A673 (cell line): Measurements from ENCODE around the gene THSD4. TPM values are rescaled to one million over a fixed set of nuclear protein-coding genes. Genes with fewer than 3 reads are reported as not detected.

ENCODE experiments used
- BruUV-seq: library from RNA; stranded (reverse); fragments of 400-500 nt; replicated peaks from 2 replicates; lab custom pipeline; 2021; lab: Mats Ljungman, UMichigan
- CTCF ChIA-PET: fragments of 300-600 bp; sonication (Branson Sonifier 250); formaldehyde crosslinking; loops from one replicate; lab custom pipeline; 2022; ENCODE audit warnings: antibody characterized with exemption; lab: Charles Lee
- POLR2A ChIA-PET: fragments of 300-600 bp; sonication (Branson Sonifier 250); formaldehyde crosslinking; loops from one replicate; lab custom pipeline; 2022; ENCODE audit warnings: antibody characterized with exemption; ENCODE audit not compliant: low non-redundant PET; lab: Charles Lee
- DNase-seq: peaks from one replicate; pipeline ENCODE4 v3.0.0-alpha.2; 2015; ENCODE audit warnings: low spot score
- H3K27ac ChIP-seq: fragments of 200-600 bp; sonication (generic); 2 replicates; pipeline ENCODE4 v1.5.1; 2016; ENCODE audit warnings: mixed run types, low read depth, mild to moderate bottlenecking, mixed read lengths, antibody characterized with exemption, low read length; ENCODE audit not compliant: poor library complexity, severe bottlenecking
- H3K27me3 ChIP-seq: fragments of 200-600 bp; sonication (generic); replicated peaks from 2 replicates; pipeline ENCODE4 v1.6.1; 2017; ENCODE audit warnings: mixed run types, low read depth, mild to moderate bottlenecking, mixed read lengths, antibody characterized with exemption, low read length; ENCODE audit not compliant: insufficient read depth, poor library complexity
- H3K36me3 ChIP-seq: fragments of 200-600 bp; sonication (generic); 2 replicates; pipeline ENCODE4 v1.6.1; 2016; ENCODE audit warnings: mixed run types, mild to moderate bottlenecking, mixed read lengths, antibody characterized with exemption, low read length; ENCODE audit not compliant: insufficient read depth, poor library complexity, severe bottlenecking
- H3K4me1 ChIP-seq: fragments of 200-600 bp; sonication (generic); 2 replicates; pipeline ENCODE4 v1.6.1; 2017; ENCODE audit warnings: mixed run types, mild to moderate bottlenecking, mixed read lengths, antibody characterized with exemption, low read length; ENCODE audit not compliant: insufficient read depth, poor library complexity, severe bottlenecking
- H3K4me3 ChIP-seq: fragments of 200-600 bp; sonication (generic); 2 replicates; pipeline ENCODE4 v1.5.1; 2016; ENCODE audit warnings: low read depth, mixed run types, mild to moderate bottlenecking, mixed read lengths, low read length; ENCODE audit not compliant: poor library complexity, severe bottlenecking
- H3K9me3 ChIP-seq: fragments of 200-600 bp; sonication (generic); 2 replicates; pipeline ENCODE4 v1.6.1; 2016; ENCODE audit warnings: mixed run types, low read depth, mild to moderate bottlenecking, mixed read lengths, antibody characterized with exemption, low read length; ENCODE audit not compliant: poor library complexity, severe bottlenecking
- CTCF ChIP-seq: fragments of 300-800, 200-600 bp; sonication (generic); conservative IDR thresholded peaks from 2 replicates; pipeline ENCODE4 v1.5.1; 2017; ENCODE audit warnings: low read depth, mild to moderate bottlenecking, antibody characterized with exemption, low read length, moderate library complexity, mixed read lengths
- EZH2 ChIP-seq: fragments of 200-600 bp; sonication (generic); IDR thresholded peaks from 2 replicates; pipeline ENCODE4 v1.6.1; 2017; ENCODE audit warnings: borderline replicate concordance, low read depth, mild to moderate bottlenecking, mixed read lengths, antibody characterized with exemption, low read length; ENCODE audit not compliant: poor library complexity, severe bottlenecking
- intact Hi-C: fragments of 100-400 bp; cut with micrococcal nuclease; formaldehyde crosslinking; loops from one replicate; pipeline ENCODE4 v1.10.0; 2022; ENCODE audit not compliant: unreplicated experiment
- total RNA-seq: library from RNA; stranded (reverse); gene quantifications from 2 replicates; pipeline ENCODE4 v1.2.3, GENCODE V29; 2021

THSD4 gene
- total RNA-seq, 1 experiment from 2014 or later, result 2.4 TPM

- Histone ChIP-seq H3K4me3 (no peak overlapping the region), H3K9me3 (no peaks in the 10 kb centered on the region), H3K27ac (no peak overlapping the region), H3K4me1 (no peaks in the 10 kb centered on the region), H3K36me3 (no peaks in the 10 kb centered on the region), H3K27me3 (peaks cover 53% of the 10 kb centered on the region)
- BruUV-seq, result no TSS peak
- ChIA-PET POLR2A (interaction anchor here (0.6 kb wide), 1 partner anchor 23 kb away, joined by 3 read pairs; no protein-coding TSS in a partner anchor), CTCF (no interaction called here)
- DNase-seq, result no peak
- TF ChIP-seq CTCF (no peak), EZH2 (no peak)
- intact Hi-C loops, result no loop called here
These were observed 436.3 kb downstream of the THSD4 start for GRCh38 chr15:71551566-71551965.

DNA sequence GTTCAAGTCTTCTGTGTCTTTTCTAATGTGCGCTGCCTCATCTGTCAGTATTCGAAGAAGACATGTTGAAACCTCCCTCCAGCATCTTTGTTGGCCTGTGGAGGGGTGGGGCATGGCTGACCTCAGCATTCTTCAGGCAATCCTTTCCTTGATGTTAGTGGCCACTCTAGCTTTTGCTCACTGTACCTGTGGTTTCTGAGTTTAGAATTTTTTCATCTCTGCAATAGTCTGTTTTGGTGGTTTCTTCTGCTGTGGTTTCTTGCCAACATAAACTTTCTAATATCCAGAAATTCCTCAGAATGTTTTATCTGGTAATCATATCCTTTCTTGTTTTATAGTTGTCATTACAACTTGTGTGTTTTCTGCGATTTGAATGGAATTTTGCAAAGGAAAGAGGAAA lies 443.8 kb downstream of the THSD4 start:
- no peak overlapping the region for H3K4me3 ChIP-seq
- no peak for DNase-seq
- intact Hi-C loops, result no loop called here
- BruUV-seq, result no TSS peak
- H3K27ac ChIP-seq, result no peak overlapping the region
- ChIA-PET CTCF (no interaction called here), POLR2A (no interaction called here)
- H3K36me3 ChIP-seq, result no peaks in the 10 kb centered on the region
- H3K4me1 ChIP-seq, result no peaks in the 10 kb centered on the region
- peaks cover 19% of the 10 kb centered on the region for H3K27me3 ChIP-seq
- H3K9me3 ChIP-seq, result no peaks in the 10 kb centered on the region
- TF ChIP-seq EZH2 (no peak), CTCF (no peak)

DNA sequence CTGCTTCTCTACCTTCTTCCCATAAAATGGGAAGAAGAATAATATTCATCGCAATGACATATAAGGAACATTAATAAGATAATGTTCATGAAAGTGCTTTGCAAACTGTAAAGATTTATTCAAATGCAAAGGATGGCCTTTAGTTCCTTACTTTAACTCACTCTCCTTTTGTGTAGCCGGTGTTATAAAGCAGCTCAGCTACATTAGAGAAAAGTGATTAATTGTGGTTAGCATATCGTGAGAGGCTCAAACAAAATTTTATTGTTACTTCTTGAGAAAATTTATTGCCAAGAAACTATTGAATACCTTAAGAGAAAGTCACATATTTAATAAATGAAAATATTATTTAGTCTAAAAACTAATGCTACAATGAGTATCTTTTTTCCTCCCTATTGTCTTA lies 444.3 kb downstream of the THSD4 start:
- Histone ChIP-seq H3K36me3 (no peaks in the 10 kb centered on the region), H3K4me3 (no peak overlapping the region), H3K4me1 (no peaks in the 10 kb centered on the region), H3K27ac (no peak overlapping the region), H3K27me3 (peaks cover 19% of the 10 kb centered on the region), H3K9me3 (no peaks in the 10 kb centered on the region)
- TF ChIP-seq CTCF, result no peak
- no peak for TF ChIP-seq EZH2
- BruUV-seq, result no TSS peak
- no peak for DNase-seq
- intact Hi-C loops, result no loop called here
- CTCF ChIA-PET, result no interaction called here
- POLR2A ChIA-PET, result no interaction called here
